Peyer's patch (tissue), 4 donors: ENCODE data around the gene NIP7.

Experiments
- POLR2A ChIP-seq, 2 donors: fragments of 450-650 bp; IDR thresholded peaks; one replicate each; pipeline ENCODE4 v1.5.1; 2017; ENCODE audit warnings: antibody characterized with exemption in 2 of 2, mild to moderate bottlenecking in 2 of 2, moderate library complexity in 2 of 2
- TF ChIP-seq, protein P1 (sequence below), 6 experiments: fragments of 450-650 bp in 4 of 6; fragments of 200-600 bp in 2 of 6; sonication (generic) in 1 of 6; IDR thresholded peaks; one replicate each; pipeline ENCODE4 v1.5.1; 2017 to 2019; ENCODE audit warnings: antibody characterized with exemption in 6 of 6, mild to moderate bottlenecking in 3 of 6, moderate library complexity in 1 of 6

DNA sequence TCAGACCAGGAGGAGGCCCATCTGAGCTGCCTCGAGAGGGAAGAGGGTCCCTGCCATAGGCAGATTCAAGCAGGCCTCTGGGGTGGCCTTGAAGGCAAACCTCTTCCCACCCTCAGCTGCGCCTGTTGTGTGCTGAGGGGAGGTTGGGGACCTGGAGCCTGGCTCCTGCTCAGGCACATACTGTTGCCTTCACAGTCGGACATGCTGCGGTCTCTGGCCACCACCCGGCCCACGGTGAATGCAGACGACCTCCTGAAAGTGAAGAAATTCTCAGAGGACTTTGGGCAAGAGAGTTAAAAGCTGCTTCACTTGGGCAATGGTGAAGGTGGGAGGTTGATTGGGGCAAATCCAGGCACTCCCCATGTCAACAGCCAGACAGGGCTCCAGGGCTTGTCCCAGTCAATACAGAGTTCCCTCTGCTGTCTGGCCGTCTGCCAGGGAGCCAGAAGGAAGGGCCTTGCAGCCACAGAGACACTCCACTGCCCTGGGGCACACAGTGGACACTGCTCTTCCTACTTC, 15.5 kb upstream of the NIP7 start:
- TF ChIP-seq, protein P1, sequence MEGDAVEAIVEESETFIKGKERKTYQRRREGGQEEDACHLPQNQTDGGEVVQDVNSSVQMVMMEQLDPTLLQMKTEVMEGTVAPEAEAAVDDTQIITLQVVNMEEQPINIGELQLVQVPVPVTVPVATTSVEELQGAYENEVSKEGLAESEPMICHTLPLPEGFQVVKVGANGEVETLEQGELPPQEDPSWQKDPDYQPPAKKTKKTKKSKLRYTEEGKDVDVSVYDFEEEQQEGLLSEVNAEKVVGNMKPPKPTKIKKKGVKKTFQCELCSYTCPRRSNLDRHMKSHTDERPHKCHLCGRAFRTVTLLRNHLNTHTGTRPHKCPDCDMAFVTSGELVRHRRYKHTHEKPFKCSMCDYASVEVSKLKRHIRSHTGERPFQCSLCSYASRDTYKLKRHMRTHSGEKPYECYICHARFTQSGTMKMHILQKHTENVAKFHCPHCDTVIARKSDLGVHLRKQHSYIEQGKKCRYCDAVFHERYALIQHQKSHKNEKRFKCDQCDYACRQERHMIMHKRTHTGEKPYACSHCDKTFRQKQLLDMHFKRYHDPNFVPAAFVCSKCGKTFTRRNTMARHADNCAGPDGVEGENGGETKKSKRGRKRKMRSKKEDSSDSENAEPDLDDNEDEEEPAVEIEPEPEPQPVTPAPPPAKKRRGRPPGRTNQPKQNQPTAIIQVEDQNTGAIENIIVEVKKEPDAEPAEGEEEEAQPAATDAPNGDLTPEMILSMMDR (IDR thresholded peaks at IDR 0.05) = no peak
- TF ChIP-seq POLR2A (IDR thresholded peaks at IDR 0.05) = no peak
